GM18502 (cell line): ENCODE results near the gene TFCP2L1.
A peak's percentile ranks its signal among the peaks of the same experiment; 100 is the strongest.
"Not testable (repeated sequence)": the region's sequence is repeated elsewhere in the genome, so short reads cannot be mapped to it uniquely, and the experiment has no call there.

ENCODE experiments used
- ATAC-seq: cut with Tn5 transposase; IDR thresholded peaks from one replicate; pipeline ENCODE4 v1.9.1; 2021; ENCODE audit warnings: mild to moderate bottlenecking; ENCODE audit not compliant: unreplicated experiment, poor library complexity

The TFCP2L1 gene, protein sequence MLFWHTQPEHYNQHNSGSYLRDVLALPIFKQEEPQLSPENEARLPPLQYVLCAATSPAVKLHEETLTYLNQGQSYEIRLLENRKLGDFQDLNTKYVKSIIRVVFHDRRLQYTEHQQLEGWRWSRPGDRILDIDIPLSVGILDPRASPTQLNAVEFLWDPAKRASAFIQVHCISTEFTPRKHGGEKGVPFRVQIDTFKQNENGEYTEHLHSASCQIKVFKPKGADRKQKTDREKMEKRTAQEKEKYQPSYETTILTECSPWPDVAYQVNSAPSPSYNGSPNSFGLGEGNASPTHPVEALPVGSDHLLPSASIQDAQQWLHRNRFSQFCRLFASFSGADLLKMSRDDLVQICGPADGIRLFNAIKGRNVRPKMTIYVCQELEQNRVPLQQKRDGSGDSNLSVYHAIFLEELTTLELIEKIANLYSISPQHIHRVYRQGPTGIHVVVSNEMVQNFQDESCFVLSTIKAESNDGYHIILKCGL

DNA sequence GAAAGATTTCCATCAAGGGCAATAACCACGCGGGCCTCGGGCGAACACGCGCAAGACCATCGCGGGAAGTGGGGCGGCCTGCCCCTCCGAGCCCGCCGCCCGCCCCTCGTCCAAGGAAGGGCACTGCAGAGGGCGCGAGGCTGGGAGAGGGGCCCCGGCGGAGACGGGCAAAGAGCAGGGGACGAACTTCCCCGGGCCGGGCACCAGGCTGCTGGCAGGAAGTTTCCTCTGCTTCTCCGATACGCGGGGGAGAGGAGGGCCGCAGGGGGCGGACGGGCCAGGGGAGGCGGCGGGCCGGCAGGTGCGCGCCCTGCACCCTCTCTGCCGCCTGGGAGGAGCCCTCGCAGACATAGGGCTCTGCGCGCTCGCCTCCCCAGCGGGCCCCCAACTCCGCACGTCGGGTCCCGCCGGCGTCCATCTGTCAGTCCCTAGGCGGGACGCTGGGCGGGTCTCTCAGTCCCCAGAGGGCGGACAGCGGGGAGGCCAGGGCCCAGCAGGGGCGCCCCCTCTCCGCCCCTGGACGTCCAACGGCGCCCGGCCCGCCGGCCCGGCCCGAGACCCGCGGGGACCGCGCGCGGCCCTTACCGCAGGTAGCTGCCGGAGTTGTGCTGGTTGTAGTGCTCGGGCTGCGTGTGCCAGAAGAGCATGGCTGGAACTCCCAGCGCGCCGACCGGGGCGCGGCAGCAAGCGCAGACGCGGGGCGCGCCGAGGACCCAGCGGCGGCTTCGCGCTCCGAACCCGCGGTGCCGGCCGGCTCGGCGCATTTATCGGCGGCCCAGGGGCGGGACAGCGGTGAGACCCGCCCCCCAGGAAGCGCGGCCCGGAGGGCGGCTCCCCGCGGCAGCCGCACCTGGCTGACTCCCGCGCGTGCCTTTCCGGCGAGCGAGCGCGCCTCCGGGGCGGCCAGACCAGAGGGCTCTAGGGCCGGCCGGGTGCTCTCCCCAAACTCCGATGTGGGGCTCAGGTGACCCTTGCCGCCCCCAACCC is at the start of gene TFCP2L1:
TSS of gene TFCP2L1 (minus strand) at position 740 of the 987 bp plus-strand sequence. CDS start at position 647, 93 bp downstream.
- ATAC-seq: no peak

DNA sequence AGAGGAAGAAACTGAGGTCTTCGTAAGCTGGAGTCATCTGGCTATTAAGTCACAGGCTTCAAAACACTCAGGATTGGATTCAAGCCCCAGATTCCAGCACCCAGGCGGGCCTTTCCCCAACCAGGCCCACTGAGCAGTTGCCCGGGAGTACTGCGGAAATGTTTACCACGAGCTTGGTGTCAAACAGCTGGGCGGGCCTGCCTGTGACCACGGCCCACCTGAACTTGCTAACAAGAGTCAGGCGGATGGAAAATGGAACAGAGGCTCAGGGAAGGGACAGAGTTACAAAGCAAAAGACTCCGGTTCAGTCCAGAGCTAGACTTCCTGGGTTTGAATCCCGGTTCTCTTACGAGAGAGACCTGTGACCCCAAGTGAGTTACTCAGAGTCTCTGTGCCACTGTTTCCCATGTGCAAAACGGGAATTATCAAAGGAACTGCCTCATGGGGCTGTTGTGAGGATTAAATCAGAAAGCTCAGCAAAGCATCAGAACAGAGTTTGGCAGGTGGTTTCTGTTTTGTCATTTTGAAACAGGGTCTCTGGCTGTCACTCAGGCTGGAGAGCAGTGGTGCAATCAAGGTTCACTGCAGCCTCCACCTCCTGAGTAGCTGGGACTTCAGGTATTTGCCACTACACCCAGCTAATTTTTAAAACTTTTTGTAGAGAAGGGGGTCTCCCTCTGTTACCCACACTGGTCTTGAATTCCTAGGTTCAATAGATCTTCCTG is 49.0 kb upstream of the TFCP2L1 start:
- peak; percentile 91 for ATAC-seq

DNA sequence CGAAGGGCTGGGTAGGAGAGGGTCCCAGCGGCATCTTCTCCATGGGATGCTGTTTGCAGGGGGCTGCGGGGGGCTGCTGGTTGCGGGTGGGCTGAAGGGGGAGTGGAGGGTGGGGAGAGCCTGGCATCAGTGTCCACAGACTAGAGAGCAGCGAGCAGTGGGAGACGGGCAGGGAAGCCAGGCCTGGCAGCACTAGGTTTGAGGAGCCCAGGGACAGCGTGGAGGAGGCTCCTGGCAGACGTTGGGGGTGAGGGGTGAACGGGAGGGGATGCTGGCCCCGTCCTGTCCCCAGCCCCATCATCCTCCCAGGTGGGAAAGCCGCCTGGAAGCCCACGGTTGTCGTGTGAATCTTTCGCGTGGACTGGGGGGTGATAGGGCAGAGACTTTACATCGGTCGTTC is 48.2 kb upstream of the TFCP2L1 start:
- no peak for ATAC-seq

DNA sequence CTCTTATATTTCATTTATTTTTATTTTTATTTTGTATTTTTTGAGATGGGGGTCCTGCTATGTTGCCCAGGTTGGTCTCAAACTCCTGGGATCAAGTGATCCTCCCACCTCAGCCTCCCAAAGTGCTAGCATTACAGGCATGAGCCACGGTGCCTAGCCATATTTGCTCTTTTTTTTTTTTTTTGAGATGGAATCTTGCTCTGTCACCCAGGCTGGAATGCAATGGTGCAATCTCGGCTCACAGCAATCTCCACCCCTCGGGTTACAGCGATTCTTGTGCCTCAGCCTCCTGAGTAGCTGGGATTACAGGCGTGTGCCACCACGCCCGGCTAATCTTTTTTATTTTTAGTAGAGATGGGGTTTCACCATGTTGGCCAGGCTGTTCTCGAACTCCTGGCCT is 46.3 kb upstream of the TFCP2L1 start:
- not testable (repeated sequence) for ATAC-seq

DNA sequence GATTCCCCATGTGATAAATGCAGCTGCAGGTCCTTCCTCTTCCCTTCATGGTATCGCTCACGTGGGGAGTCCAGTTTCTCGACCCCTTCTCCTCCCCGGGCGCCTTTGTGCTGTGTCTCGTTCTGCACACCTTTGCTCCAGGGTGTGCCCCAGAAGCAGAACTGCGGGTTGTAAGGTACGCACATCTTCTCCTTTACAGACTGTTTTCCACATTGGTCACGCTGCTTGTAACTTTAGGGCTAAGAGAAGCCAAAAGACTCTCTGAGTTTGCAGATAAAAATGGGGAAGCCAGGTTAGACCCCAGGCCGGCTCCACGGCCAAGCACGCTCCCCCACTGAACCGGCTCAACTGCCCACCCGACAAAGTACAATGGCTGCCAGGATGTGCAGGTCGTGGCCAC is 45.9 kb upstream of the TFCP2L1 start:
- ATAC-seq: no peak

DNA sequence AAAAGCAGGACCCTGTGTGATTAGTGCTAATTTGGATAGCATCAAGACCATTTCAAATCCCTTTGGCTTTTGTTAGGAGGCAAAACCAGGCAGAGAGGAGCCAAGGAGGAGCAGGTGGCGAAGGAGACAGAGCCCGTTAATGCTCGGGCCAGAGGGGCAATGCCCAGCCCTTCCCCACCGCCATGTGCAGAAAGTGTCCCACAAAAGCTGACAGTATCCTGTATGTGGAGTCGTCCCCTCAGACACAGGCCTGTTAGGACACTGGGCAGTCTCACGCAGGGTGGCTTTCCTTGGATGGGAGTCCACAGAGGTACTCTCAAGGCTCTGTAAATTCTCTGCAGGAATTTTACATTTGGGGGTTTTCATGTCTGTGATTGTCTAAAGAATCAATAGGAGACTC is 44.8 kb upstream of the TFCP2L1 start:
- no peak for ATAC-seq

DNA sequence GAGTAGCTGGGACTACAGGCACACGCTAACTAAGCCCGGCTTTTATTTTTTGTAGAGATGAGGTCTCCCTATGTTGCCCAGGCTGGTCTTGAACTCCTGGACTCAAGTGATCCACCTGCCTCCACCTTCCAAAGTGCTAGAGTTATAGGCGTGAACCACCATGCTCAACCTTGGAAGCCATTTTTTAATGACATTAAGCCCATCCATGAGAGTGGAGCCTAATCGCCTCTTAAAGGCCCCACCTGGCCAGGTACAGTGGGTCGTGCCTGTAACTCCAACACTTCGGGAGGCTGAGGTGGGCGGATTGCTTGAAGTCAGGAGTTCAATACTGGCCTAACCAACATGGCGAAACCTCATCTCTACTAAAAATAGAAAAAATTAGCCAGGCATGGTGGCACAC is 41.6 kb upstream of the TFCP2L1 start:
- no peak for ATAC-seq

DNA sequence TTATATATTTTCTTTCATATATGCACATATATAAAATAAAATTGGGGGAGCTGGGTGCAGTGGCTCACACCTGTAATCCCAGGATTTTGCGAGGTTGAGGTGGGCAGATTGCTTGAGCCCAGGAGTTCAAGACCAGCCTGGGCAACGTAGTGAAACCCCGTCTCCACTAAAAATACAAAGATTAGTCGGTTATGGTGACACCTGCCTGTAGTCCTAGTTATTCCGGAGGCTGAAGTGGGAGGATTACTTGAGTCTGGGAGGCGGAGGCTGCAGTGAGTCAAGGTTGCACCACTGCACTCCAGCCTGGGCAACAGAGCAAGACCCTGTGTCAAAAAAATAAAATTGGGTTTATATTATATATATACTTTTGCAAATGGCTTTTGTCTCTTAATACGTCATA is 39.6 kb upstream of the TFCP2L1 start:
- ATAC-seq: no peak

DNA sequence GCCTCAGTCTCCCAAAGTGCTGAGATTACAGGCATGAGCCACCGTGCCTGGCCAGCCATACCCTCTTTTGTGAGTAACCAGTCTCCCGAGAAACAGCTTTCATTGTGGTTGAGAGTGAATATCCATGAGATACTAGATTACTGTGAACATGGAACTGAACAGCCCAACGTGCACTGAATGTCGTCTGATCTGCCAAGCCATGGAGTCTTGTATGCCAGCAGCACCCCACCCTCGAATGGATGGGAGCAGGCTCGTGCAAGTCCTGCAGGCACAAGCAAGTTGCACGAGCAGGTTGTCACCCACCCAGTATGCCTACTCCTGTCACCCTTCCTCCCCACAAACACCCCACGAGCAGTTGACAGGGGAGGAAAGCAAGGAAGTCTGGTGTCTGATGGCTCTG is 36.5 kb upstream of the TFCP2L1 start:
- ATAC-seq: no peak

DNA sequence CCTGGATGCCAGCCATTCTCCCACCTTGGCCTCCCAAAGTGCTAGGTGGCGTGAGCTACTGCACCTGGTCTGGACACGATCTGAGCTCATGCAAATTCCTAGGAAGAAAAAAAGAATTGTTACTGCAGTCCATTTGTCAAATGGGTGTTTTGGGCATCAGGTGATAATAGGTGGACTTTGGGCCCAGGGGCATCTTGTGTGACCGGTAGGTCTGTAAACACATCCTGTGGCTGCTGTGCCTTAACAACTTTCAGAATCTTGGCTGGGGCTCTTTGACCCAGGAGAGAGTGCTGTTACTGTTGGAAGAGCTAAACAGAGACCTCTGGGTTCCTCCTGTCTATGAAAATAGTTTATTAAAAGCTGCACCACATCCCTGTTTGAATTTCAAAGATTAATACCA is 34.9 kb upstream of the TFCP2L1 start:
- ATAC-seq: no peak

DNA sequence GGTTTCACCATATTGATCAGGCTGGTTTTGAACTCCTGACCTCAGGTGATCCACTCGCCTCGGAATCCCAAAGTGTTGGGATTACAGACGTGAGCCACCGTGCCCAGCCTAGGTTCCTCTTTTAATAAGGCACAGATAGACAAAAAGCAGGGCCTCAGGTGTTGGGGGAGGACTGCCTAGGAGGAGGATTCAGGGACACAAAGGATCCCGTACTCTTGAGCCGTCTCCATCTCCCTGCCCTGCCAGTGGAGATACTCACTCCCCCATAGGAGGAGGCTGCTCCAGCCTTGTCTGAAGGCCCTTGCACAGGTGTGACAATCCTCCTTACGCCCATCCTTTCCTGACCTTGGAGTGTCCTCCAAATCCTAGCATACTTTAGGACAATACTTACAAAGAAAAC is 32.0 kb upstream of the TFCP2L1 start:
- no peak for ATAC-seq

DNA sequence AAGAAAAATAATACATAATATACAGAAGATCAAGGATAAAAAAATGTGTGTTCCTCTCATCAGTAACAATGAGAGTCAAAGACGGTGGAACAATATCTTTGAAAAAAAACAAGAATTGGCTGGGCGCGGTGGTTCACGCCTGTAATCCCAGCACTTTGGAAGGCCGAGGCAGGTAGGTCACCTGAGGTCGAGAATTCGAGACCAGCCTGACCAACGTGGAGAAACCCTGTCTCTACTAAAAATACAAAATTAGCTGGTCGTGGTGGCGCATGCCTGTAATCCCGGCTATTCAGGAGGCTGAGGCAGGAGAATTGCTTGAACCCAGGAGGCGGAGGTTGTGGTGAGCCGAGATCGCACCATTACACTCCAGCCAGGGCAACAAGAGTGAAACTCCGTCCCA is 28.7 kb upstream of the TFCP2L1 start:
- ATAC-seq: not testable (repeated sequence)

DNA sequence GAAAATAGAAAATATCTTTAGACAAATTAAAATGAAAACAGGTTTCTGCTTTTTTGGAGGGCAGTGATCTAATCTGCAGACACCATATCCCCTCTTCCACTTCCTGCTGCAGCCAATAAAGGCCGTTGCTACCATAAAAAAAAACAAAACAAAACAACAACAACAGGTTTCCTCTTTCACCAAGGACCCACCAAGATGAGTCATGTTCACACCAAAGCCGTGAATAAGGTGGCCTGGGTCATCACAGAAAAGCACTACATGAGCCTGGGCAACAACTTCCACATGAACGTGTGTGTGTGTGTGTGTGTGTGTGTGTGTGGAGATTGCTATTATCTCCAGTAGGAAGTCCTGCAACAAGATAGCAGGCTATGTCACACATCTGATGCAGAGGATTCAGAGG is 24.8 kb upstream of the TFCP2L1 start:
- ATAC-seq: peak; percentile 86

DNA sequence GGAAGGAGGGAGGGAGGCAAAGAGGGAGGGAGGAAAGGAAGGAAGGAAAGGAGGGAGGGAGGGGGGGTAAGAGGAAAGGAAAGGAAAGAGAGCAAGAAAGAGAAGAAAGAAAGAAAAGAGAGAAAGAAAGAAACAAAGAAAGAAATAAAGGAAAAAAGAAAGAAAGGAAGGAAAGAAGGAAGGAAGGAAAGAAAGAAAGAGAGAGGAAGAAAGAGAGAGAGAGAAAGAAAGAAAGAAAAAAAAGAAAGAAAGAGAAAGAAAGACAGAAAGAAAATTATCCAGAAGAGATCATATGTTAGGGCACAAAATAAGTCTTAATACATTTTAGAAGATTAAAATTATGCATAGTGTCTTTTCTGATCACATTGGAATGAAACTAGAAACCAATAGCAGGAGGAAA is 24.3 kb upstream of the TFCP2L1 start:
- ATAC-seq: no peak

DNA sequence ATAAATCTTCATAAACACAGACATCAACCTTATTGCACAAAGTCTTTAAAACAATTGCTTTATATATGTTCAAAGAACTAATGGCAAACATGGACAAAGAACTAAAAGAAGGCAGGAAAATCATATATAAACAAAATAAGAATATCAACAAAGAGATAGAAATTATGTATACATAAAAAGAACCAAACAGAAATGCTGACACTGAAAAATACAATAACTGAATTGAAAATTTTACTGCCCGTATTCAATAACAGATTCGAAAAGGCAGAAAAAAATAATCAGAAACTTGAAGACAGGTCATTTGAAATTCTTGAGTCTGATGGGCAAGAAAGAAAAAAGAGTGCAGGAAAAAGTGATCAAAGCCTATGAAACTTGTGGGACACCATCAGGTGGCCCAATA is 22.0 kb upstream of the TFCP2L1 start:
- no peak for ATAC-seq

DNA sequence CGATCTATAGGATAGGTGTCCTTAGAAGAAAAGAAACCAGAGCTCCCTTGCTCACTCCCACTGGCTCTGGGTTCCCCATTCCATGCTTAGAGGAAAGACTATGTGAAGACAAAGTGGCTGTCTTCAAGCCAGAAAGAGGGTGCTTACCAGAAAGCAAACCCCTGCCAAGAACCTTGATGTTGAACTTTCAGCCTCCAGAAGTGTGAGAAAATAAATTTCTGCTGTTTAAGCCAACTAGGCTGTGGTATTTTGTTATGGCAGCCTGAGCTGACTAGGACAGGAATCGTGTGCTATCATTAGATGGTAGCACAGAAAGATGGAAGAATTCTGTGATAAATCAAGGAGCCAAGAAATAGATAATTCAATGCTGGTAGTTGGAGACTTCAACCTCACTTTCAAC is 19.9 kb upstream of the TFCP2L1 start:
- no peak for ATAC-seq

DNA sequence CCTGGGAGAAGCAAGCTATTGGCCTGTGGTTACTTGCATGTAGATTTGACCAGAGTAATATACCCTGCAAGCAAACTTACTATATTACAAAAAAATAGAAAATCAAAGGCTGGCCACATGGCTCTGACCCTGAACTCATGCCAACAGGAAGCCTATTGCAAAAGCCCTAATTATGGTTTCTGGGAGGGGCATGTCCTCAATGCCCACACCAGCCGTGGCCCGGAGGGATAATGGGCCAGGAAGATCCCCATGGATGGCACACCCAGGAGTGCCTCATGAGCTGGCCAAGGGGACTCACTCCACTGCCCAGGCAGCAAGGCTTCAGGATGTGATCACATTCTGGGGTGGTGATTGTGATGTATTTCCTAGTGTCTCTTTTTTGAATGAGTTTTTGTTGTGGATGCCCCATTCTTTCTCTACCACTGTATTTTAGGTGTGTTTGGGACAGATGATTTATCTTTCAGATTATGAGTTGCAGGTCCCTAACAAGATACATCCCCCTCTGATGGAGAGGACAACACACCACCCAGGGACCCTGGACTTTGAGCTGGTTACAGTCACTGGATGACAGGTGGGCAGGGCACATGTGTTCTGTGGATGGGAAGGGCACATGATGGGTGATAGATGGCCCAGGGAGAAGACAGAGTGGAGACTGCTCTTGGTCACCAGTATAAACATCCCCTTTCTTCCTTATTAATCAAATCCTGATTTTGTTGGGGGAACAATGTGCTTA is 18.7 kb upstream of the TFCP2L1 start:
- no peak for ATAC-seq

DNA sequence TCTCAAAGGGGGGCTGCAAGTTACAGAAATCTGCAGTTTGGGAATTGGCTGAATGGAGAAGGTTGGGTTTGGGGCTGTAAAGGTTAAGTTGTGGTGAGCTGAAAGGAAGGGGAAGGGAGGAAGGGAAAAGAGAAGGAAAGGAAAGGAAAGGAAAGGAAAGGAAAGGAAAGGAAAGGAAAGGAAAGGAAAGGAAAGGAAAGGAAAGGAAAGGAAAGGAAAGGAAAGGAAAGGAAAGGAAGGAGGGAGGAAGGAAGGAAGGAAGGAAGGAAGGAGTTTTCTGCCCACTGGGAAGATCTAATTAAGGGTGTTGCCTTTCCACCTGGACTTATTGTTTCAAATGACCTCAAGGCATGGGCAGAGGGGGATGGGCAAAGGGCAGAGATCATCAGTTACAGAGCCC is 16.2 kb upstream of the TFCP2L1 start:
- not testable (repeated sequence) for ATAC-seq

DNA sequence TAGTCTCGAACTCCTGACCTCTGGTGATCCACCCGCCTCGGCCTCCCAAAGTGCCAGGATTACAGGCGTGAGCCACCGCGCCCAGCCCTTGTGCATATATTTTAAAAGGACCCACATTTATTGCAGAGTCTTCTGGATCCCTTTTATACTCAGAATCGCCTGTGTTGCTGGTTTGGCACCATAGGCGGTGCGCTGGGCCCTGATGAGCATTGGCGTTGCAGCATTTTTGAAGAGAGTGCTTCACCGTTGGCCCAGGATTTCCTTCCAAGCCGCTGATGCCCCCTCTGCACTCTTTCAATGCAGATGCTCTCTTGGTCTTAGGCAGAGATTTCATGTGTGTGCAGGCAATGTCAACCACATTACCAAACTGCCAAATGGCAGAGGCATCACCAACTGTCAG is 13.5 kb upstream of the TFCP2L1 start:
- no peak for ATAC-seq

DNA sequence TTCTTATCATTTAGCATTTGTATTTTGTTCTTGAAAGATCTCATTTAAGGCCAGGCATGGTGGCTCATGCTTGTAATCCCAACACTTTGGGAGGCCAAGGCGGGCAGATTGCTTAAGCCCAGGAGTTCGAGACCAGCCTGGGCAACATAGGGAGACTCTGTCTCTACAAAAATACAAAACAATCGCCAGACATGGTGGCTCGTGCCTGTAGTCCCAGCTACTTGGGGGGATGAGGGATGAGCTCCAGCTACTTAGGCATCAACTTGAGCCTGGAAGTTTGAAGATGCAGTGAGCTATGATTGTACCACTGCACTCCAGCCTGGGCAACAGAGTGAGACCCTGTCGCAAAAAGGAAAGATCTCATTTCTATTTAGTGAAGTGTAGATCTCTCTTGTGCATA is 12.9 kb upstream of the TFCP2L1 start:
- not testable (repeated sequence) for ATAC-seq
